ENCODE measurements around the gene RHO.
A peak's percentile ranks its signal among the peaks of the same experiment; 100 is the strongest.

RHO gene

DNA sequence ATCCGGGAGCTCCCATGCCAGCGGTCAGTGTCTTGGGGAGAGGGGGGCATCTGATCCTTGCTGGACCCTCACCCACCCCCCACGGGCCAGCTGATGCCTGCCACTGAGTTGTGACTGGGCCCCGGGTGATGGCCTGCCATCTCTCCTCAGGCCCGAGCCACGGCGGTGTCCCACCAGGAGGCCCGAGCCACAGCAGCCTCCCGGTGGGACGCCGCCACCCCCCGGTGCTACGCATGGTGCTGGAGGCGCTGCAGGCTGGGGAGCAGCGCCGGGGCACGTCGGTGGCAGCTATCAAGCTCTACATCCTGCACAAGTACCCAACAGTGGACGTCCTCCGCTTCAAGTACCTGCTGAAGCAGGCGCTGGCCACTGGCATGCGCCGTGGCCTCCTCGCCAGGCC is 18.8 kb downstream of the RHO start:
- no peaks in the 10 kb centered on the region for H3K27me3 ChIP-seq (ENCODE audit: insufficient read depth, low read length, poor library complexity, severe bottlenecking)
- H3K9ac ChIP-seq (ENCODE audit: low read depth, low read length, poor library complexity, severe bottlenecking) = no peak overlapping the region
- no peaks in the 10 kb centered on the region for H3K79me2 ChIP-seq (ENCODE audit: insufficient read depth, low read length)
- H3K4me2 ChIP-seq (ENCODE audit: low read depth, low read length, poor library complexity, severe bottlenecking) = no peak overlapping the region
- no peak overlapping the region for H2AFZ ChIP-seq (ENCODE audit: low read length)
- no peaks in the 10 kb centered on the region for H3K4me1 ChIP-seq (ENCODE audit: insufficient read depth, low read length, poor library complexity, severe bottlenecking)
- no peaks in the 10 kb centered on the region for H3K36me3 ChIP-seq (ENCODE audit: insufficient read depth, low read length)
- H3K9me3 ChIP-seq (ENCODE audit: insufficient read depth, low read depth, low read length) = no peaks in the 10 kb centered on the region
- no peaks in the 10 kb centered on the region for H3F3A ChIP-seq (ENCODE audit: low read depth)
- TF ChIP-seq, protein P1, sequence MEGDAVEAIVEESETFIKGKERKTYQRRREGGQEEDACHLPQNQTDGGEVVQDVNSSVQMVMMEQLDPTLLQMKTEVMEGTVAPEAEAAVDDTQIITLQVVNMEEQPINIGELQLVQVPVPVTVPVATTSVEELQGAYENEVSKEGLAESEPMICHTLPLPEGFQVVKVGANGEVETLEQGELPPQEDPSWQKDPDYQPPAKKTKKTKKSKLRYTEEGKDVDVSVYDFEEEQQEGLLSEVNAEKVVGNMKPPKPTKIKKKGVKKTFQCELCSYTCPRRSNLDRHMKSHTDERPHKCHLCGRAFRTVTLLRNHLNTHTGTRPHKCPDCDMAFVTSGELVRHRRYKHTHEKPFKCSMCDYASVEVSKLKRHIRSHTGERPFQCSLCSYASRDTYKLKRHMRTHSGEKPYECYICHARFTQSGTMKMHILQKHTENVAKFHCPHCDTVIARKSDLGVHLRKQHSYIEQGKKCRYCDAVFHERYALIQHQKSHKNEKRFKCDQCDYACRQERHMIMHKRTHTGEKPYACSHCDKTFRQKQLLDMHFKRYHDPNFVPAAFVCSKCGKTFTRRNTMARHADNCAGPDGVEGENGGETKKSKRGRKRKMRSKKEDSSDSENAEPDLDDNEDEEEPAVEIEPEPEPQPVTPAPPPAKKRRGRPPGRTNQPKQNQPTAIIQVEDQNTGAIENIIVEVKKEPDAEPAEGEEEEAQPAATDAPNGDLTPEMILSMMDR (conservative IDR thresholded peaks at IDR 0.05; ENCODE audit: low read length) = no peak
- TF ChIP-seq EZH2phosphoT487 (IDR thresholded peaks at IDR 0.05; ENCODE audit: borderline replicate concordance) = no peak
- H3K4me3 ChIP-seq (ENCODE audit: low read length, poor library complexity, severe bottlenecking) = no peak overlapping the region
- no peaks in the 10 kb centered on the region for H4K20me1 ChIP-seq (ENCODE audit: insufficient read depth, low read length, poor library complexity, severe bottlenecking)
- no peaks in the 10 kb centered on the region for H3K9me2 ChIP-seq (replicated peaks; ENCODE audit: low read depth, low read length)

DNA sequence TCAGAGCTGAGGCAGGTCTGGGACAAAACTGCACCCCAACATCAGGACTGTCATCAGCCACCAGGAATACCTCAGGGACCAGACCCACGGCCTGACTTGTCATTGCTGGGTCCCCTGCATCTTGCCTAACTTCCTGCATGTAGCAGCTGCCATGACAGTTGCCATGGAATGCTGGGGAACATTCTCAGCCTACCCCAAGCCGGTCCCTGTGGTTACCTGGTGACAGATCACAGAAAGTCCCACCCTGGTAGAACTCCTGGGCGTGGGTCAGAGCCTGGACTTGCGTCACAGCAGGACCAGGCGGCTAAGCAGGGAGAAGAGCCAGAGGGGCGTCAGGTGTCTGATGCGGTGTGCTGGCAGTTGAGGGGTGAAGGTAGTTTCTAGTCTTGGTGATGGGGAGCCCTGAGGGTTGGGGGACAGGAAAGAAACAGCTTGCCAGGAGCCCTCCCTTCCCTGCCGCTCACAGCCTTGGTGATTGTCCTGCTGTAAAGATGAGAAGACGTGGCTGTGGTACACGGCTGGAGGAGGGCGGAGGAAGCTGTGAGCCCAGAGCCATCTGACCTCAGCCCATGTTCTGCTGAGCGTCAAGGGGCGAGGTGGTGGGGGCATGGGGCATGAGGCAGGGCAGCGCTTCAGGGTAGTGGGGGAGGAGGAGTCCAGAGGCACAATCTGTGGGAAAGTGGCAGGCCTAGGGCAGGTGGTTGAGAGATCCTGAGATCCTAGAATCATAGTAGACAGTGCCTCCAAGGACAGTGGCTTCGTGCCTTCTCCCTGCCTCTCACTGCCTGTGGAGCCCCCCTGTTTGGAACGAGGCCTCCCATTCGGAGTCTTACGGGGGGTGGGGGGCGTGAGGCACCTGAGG is 19.9 kb downstream of the RHO start:
- TF ChIP-seq, protein P1 (conservative IDR thresholded peaks at IDR 0.05; ENCODE audit: low read length) = no peak
- TF ChIP-seq EZH2phosphoT487 (IDR thresholded peaks at IDR 0.05; ENCODE audit: borderline replicate concordance) = no peak

DNA sequence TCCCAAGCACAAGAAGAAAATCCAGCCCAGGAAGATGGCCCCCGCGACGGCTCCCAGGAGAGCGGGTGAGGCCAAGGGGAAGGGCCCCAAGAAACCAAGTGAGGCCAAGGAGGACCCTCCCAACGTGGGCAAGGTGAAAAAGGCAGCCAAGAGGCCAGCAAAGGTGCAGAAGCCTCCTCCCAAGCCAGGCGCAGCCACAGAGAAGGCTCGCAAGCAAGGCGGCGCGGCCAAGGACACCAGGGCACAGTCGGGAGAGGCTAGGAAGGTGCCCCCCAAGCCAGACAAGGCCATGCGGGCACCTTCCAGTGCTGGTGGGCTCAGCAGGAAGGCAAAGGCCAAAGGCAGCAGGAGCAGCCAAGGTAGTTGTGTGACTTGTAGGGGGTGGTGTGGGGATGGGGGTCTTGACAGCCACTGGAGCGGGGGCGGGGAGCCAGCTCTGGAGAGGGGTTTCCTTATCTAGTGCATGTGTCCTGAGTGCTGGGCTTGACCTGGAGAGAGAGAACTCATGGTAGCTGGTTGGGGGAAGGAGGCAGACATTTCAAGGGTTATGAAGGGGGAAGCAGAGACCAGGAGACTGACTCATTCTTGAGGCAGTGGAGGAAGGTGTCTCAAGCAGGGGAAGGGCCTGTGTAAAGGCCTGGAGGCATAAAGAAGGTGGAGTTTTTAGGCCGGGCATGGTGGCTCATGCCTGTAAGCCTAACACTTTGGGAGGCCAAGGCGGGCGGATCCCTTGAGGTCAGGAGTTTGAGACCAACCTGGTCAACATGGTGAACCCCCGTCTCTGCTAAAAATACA is 20.8 kb downstream of the RHO start:
- Histone ChIP-seq H2AFZ (ENCODE audit: low read length) (no peak overlapping the region), H4K20me1 (ENCODE audit: insufficient read depth, low read length, poor library complexity, severe bottlenecking) (no peaks in the 10 kb centered on the region), H3K4me3 (ENCODE audit: low read length, poor library complexity, severe bottlenecking) (no peak overlapping the region), H3K4me1 (ENCODE audit: insufficient read depth, low read length, poor library complexity, severe bottlenecking) (no peaks in the 10 kb centered on the region), H3F3A (ENCODE audit: low read depth) (no peaks in the 10 kb centered on the region), H3K9me2 (replicated peaks; ENCODE audit: low read depth, low read length) (no peaks in the 10 kb centered on the region), H3K9ac (ENCODE audit: low read depth, low read length, poor library complexity, severe bottlenecking) (peak overlapping the region; percentile 11), H3K79me2 (ENCODE audit: insufficient read depth, low read length) (no peaks in the 10 kb centered on the region), H3K36me3 (ENCODE audit: insufficient read depth, low read length) (no peaks in the 10 kb centered on the region), H3K9me3 (ENCODE audit: insufficient read depth, low read depth, low read length) (no peaks in the 10 kb centered on the region), H3K27me3 (ENCODE audit: insufficient read depth, low read length, poor library complexity, severe bottlenecking) (no peaks in the 10 kb centered on the region), H3K4me2 (ENCODE audit: low read depth, low read length, poor library complexity, severe bottlenecking) (no peak overlapping the region)
- TF ChIP-seq, protein P1 (conservative IDR thresholded peaks at IDR 0.05; ENCODE audit: low read length) = no peak
- TF ChIP-seq EZH2phosphoT487 (IDR thresholded peaks at IDR 0.05; ENCODE audit: borderline replicate concordance) = no peak

More for the DNA sequence above, 19.9 kb downstream of the RHO start:
- H3K4me1 ChIP-seq (ENCODE audit: insufficient read depth, low read length, poor library complexity, severe bottlenecking) = no peaks in the 10 kb centered on the region
- H3K9ac ChIP-seq (ENCODE audit: low read depth, low read length, poor library complexity, severe bottlenecking) = no peak overlapping the region
- no peaks in the 10 kb centered on the region for H3K9me2 ChIP-seq (replicated peaks; ENCODE audit: low read depth, low read length)
- H3K4me2 ChIP-seq (ENCODE audit: low read depth, low read length, poor library complexity, severe bottlenecking) = no peak overlapping the region
- H3F3A ChIP-seq (ENCODE audit: low read depth) = no peaks in the 10 kb centered on the region
- H3K36me3 ChIP-seq (ENCODE audit: insufficient read depth, low read length) = no peaks in the 10 kb centered on the region
- H3K27me3 ChIP-seq (ENCODE audit: insufficient read depth, low read length, poor library complexity, severe bottlenecking) = no peaks in the 10 kb centered on the region
- no peak overlapping the region for H3K4me3 ChIP-seq (ENCODE audit: low read length, poor library complexity, severe bottlenecking)
- H2AFZ ChIP-seq (ENCODE audit: low read length) = no peak overlapping the region
- H3K9me3 ChIP-seq (ENCODE audit: insufficient read depth, low read depth, low read length) = no peaks in the 10 kb centered on the region
- H4K20me1 ChIP-seq (ENCODE audit: insufficient read depth, low read length, poor library complexity, severe bottlenecking) = no peaks in the 10 kb centered on the region
- no peaks in the 10 kb centered on the region for H3K79me2 ChIP-seq (ENCODE audit: insufficient read depth, low read length)
